Thoracic aorta (tissue), 2 donors: ENCODE data around the gene HMX1. TPM values are rescaled to one million over a fixed set of nuclear protein-coding genes. Genes with fewer than 3 reads are reported as not detected.

Experiments used
- ATAC-seq: fragments of 150-250 bp; one replicate; pipeline ENCODE4 v1.8.0; 2017; ENCODE audit warnings: low read depth; ENCODE audit not compliant: insufficient number of reproducible peaks, low FRiP score
- DNase-seq: peaks from one replicate; pipeline ENCODE4 v3.0.0-alpha.2; 2020; ENCODE audit warnings: low spot score
- H3K27ac ChIP-seq, 2 donors: fragments of 200-600 bp; sonication (generic); 1 replicate in 1 of 2; 2 replicates in 1 of 2; pipeline ENCODE4 v1.5.1; 2016; ENCODE audit warnings: mild to moderate bottlenecking in 2 of 2, moderate library complexity in 2 of 2
- H3K27me3 ChIP-seq: fragments of 200-600 bp; sonication (generic); replicated peaks from 2 replicates; pipeline ENCODE4 v1.6.0; 2016; ENCODE audit warnings: mild to moderate bottlenecking; ENCODE audit not compliant: insufficient read depth
- H3K36me3 ChIP-seq: fragments of 200-600 bp; sonication (generic); one replicate; pipeline ENCODE4 v1.5.1; 2016
- H3K4me1 ChIP-seq, 2 donors: fragments of 200-600 bp; sonication (generic); 1 replicate in 1 of 2; 2 replicates in 1 of 2; pipeline versions ENCODE4 v1.5.1 to v1.6.0; 2016; ENCODE audit warnings: low read depth in 2 of 2, mild to moderate bottlenecking in 1 of 2; ENCODE audit not compliant: control insufficient read depth in 1 of 2
- H3K4me3 ChIP-seq: fragments of 200-600 bp; sonication (generic); 2 replicates; pipeline ENCODE4 v1.5.1; 2016; ENCODE audit warnings: mild to moderate bottlenecking
- H3K9me3 ChIP-seq: fragments of 200-600 bp; sonication (generic); 2 replicates; pipeline ENCODE4 v1.5.1; 2016
- total RNA-seq, 2 donors: library from RNA; depleted of rRNA; stranded (reverse); fragments of >200 nt; gene quantifications; one replicate each; pipeline versions ENCODE4 v1.1.0 to v1.2.3, GENCODE V29; 2016
- TF ChIP-seq, protein P1 (sequence below): fragments of 200-600 bp; sonication (generic); IDR thresholded peaks from one replicate; pipeline ENCODE4 v1.5.1; 2019; ENCODE audit warnings: antibody characterized with exemption

HMX1 gene
- total RNA-seq, 2 donors from 2014 or later = 0.28 TPM; not detected in 1

DNA sequence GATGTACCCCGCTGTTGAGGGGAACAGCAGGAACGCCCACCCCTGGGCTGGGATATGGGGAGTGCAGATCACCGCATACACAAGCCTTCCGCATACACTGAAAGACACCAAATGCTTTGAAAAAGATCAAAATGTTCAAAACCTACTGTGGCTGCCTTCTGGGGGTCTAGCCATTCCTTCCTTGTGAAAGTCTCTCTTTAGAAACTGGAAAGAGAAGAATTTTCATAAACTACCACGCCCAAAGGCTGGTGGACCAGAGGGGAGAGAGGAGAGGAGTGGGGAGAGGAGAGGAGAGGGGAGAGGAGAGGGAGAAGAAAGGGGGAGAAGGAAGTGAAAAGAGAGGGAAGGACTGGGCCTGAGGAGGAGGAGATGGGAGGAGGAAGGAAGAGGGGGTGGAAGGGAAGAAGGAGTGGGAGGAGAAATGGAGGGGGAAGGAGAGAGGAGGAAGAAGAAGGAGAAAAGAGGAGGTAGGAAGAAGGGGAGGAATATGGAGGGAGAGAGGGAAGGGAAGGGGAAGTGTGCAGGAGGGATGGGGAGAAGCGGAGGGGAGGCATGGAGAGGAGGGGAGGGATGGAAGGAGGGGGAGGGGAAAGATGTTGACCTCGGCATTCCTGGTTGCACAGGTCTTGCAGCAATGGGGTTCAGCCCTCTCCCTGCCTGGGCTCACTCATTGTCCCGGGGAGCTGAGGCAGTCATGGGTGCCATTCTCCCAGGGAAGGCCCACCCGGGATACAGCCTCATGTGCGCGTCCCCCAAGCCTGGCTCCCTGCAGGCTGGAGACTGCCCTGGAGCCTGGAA, 5.5 kb upstream of the HMX1 start:
- no peak overlapping the region for H3K27ac ChIP-seq
- TF ChIP-seq, protein P1, sequence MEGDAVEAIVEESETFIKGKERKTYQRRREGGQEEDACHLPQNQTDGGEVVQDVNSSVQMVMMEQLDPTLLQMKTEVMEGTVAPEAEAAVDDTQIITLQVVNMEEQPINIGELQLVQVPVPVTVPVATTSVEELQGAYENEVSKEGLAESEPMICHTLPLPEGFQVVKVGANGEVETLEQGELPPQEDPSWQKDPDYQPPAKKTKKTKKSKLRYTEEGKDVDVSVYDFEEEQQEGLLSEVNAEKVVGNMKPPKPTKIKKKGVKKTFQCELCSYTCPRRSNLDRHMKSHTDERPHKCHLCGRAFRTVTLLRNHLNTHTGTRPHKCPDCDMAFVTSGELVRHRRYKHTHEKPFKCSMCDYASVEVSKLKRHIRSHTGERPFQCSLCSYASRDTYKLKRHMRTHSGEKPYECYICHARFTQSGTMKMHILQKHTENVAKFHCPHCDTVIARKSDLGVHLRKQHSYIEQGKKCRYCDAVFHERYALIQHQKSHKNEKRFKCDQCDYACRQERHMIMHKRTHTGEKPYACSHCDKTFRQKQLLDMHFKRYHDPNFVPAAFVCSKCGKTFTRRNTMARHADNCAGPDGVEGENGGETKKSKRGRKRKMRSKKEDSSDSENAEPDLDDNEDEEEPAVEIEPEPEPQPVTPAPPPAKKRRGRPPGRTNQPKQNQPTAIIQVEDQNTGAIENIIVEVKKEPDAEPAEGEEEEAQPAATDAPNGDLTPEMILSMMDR = no peak
- no peak for DNase-seq
- H3K9me3 ChIP-seq = no peaks in the 10 kb centered on the region
- H3K27me3 ChIP-seq = no peaks in the 10 kb centered on the region
- no peaks in the 10 kb centered on the region for H3K4me1 ChIP-seq
- H3K4me3 ChIP-seq = no peak overlapping the region
- ATAC-seq = no peak
- H3K36me3 ChIP-seq = no peaks in the 10 kb centered on the region

DNA sequence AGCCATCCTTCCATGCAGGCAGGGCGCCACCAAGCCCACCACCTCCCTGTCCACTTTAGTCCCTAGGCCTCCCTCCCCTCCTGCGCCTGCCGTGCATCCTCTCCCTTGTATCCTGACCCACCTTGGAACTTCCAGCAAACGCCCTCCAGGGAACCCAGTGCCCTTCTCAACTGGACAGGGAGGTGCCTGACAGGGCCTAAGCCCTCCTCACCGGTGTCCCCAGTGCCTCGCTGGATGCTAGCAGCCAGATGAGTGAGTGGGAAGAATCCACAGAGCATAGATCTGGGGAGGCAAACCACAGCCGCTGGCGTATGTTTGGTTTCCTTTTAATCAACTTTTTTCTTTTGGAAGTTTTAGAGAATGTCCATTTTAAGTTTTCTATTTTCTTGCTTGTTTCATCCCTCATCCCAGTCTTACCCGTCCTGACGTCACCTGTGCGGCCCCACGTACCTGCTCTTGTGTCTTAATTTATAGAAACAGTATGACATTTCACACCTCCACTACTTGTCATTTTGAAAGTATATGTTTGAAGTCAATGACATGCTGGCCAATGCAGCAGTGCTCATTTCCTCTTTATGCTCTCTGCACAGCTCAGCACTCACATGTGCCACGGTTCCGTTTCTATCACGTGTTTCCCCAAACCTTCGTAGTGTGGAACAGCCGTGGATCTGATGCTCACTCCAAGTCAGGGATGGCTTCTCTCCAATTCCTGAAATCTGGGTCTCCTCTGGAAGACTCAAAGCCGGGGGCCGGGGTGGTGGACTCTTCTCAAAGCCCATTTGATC, 3.4 kb upstream of the HMX1 start:
- TF ChIP-seq, protein P1 = no peak
- Histone ChIP-seq H3K4me3 (no peak overlapping the region), H3K36me3 (no peaks in the 10 kb centered on the region), H3K27me3 (no peaks in the 10 kb centered on the region), H3K4me1 (no peaks in the 10 kb centered on the region), H3K9me3 (no peaks in the 10 kb centered on the region), H3K27ac (no peak overlapping the region)
- ATAC-seq (no peak), DNase-seq (no peak)

DNA sequence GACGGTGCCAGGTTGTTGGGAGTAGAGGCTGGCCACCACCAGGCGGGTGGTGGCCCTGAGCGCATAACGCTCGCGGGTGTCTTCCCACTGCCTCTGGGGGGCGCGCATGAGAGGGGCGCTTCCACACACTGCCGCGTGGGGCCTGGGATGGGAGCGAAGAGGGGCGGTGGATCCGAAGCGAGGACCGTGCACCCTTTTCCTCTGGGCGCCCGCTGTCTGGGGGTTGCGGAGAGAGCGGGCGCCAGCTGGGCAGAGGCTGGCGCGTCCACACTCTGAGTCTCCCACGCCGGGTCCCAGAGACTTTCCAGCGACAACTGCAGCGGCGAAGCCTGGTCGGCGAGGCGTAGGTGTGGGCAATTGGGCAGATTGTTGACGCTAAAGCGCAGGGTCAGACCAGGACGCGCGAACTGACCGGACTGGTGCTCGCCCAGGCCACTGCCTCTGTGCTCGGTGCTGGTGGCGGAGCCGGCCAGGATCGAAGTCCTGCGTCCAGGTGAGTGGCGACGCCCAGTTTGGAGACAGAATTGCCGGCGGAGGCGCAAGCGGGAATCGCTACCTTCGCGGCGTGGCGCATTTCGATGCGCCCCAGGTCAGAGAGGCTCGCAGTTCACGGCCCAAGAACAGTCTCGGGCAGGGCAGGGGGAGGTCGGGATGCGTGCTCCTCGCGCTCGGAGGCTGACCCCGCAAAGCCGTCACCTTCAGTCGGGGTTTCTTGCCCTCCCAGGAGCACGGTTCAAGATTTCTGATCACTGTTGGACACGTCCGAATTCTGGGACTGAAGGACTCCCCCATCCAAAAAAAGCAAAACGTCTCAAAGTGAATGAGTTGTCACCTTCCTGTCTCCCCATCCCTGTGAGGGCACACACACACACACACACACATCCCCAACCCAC, 2.6 kb upstream of the HMX1 start:
- Histone ChIP-seq H3K9me3 (no peaks in the 10 kb centered on the region), H3K27ac (no peak overlapping the region), H3K4me1 (no peaks in the 10 kb centered on the region), H3K27me3 (no peaks in the 10 kb centered on the region), H3K36me3 (no peaks in the 10 kb centered on the region), H3K4me3 (no peak overlapping the region)
- DNase-seq (no peak), ATAC-seq (no peak)
- TF ChIP-seq, protein P1 = no peak

DNA sequence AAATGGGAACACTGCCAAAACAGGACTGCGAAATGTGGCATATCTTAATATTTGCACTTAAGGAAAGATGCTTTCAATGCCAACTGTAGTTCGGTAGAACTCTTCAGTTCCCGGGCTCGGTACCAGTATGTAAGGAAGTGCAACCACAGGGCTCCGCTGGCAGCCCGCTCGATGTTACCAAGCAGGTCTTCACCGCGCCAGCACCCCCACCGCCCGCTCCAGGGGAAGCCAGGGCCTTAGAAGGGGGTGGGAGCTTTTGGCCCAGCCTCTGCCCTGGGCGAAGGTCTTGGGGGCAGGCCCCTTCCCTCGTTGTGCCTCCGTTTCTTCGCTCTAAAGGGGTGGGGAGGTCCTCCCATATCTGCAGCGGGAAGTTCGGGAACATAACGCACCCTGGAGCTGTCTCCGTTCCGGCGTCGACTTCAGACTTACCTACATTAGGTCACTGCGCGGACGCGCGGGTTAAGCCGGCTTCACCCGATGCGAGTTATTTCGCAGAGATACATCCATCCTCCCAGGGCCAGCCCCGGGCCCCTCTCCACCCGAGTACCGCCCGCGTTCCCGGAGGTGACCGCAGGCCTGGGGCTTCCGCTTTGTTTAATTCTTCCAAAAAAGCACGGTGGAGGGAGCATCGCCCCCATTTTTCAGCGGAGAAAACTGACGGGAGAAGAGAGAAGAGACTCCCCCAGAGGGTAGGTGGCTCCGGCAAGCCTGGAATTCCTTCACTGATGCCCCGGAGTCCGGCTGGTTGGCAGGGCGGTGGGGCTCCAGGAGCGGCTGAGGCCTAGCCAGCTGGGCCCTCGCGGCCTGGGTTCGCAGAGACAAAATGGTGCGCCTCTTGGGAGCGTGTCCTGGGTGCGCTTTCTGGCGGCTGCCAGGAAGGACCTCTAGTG, 1.0 kb upstream of the HMX1 start:
- Histone ChIP-seq H3K27me3 (peaks cover 4% of the 10 kb centered on the region), H3K4me1 (no peaks in the 10 kb centered on the region), H3K36me3 (no peaks in the 10 kb centered on the region), H3K4me3 (no peak overlapping the region), H3K9me3 (no peaks in the 10 kb centered on the region), H3K27ac (no peak overlapping the region)
- TF ChIP-seq, protein P1 = no peak
- no peak for ATAC-seq
- DNase-seq = no peak
